MM.1S (cell line): ENCODE results near the gene MAP3K4.

ENCODE experiments used
- CTCF ChIP-seq: fragments of 300-600 bp; sonication (generic); IDR thresholded peaks from 2 replicates; pipeline ENCODE4 v1.5.1; 2016; ENCODE audit warnings: antibody characterized with exemption, low read length, mixed read lengths
- EZH2 ChIP-seq: fragments of 300-600 bp; sonication (generic); optimal IDR thresholded peaks from 2 replicates; pipeline ENCODE3; 2017; ENCODE audit warnings: low read depth, mild to moderate bottlenecking, antibody characterized with exemption, low read length, mixed read lengths
- EZH2phosphoT487 ChIP-seq: fragments of 300-600 bp; sonication (generic); IDR thresholded peaks from 2 replicates; pipeline ENCODE4 v1.6.1; 2018; ENCODE audit warnings: antibody characterized with exemption, low read length

DNA sequence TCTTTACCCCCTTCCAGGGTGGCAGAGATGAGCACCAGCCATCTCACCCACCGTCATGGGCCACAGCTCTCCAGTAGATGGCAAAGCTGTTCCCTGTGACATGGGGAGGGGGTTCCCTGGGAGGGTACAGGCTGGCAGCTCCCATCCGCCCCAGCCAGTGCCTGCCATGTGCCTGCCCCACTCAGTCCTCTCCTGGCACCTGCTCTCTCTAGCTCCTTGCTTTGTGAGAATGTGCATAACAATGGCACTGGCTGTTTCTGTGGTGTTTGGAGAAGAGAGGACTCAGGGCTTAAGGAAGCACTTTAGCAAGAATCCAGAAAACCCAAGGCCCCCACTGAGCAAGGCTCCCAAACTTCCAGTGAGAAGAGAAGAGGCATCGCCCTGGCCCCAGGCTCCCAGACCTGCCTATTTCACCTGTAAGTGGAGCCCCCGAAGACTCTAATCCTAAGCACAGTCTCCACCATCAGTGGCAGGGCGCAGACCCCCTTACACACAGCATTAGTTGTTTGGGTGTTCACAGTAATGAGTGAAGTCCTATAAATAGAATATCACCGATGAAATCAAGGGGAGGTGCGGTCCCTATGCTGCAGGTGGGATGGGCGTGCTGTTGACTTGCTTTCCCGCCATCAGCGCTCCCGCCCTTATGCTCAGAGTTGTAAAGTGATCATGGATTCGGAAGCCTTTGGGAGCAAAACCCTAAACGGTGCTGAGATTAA is 172.1 kb downstream of the MAP3K4 start:
- no peak for TF ChIP-seq CTCF
- no peak for TF ChIP-seq EZH2
- TF ChIP-seq EZH2phosphoT487: no peak
